CD4-positive, alpha-beta T cell treated with Interleukin-17A for 1 hour (primary cell): ENCODE results near the gene DAB1.

Experiments used
- DNase-seq: peaks from one replicate; pipeline ENCODE4 v3.0.0-alpha.2; 2020

The DAB1 gene

DNA sequence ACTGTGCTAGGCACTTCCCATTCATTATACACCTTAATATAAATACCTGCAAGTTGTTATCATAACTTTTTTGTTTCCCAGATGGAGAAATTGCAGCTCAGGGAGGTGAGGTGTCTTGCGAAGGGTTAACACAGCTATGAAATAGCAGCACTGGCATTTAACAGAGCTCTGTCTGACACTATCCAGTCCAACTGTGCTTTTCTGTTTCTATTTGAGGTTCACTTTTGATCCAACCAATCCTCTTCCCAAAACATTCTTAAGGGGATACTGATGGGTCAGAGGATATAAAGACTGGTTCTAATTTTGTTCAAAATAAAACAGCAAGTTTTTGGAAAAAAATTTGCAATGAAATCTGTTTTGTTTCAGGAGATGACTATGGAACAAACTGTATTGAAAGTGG lies 411.5 kb downstream of the DAB1 start:
- DNase-seq = no peak

DNA sequence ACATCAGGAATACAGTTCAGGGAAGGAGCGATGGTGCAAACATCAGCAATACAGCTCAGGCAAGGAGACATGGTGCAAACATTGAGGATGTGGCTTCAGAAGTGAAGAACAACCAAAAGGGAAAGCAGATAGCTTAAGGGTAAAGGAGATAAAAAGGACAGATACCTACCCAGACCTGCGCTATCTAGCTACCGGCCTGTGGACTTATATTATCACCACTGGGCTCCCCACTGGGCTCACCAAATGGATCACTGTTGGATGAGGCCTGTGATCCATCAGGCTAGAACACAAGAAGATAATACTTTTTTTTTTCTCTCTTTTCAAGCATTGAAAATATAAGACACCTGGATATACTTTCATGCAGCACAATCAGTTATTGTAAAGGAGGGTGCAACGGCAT lies 413.3 kb downstream of the DAB1 start:
- no peak for DNase-seq

DNA sequence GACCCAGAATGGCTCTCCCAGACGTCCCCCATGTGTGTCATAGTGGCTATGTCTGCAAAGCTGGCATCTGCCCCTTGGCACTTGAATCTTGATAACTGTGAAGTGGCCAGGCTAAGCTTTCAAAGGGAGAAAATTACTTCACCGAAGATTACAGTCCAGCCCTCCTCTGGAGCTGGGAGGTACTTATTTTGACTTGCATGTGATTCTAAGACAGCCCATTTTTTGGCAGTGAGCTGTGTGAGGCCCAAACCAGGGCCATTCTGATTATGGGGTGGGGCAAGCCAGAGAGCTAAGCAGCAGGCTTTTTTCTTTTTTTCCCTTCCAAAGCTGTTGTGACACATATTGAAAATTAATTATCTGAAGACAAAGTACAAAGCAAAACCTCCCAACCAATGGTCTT lies 415.9 kb downstream of the DAB1 start:
- DNase-seq = no peak

DNA sequence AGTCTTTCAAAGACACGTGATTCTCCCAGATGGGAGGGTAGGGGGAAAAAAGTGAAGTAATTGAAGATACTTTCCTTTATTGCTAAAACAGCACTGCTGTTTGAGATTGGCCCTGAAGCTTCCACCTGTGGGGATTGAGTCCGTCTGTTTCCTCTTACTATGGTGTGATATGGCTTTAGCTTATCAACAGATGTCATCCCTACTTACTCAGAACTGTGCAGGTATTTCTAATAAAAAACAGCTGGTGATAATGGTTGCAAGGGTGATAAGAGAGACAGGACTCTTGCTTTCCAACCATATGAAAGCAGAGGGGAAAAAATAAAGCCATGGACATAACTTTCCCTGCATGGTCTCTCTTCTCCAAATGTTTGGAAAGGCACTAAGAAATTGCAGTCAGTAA lies 416.4 kb downstream of the DAB1 start:
- DNase-seq = no peak

DNA sequence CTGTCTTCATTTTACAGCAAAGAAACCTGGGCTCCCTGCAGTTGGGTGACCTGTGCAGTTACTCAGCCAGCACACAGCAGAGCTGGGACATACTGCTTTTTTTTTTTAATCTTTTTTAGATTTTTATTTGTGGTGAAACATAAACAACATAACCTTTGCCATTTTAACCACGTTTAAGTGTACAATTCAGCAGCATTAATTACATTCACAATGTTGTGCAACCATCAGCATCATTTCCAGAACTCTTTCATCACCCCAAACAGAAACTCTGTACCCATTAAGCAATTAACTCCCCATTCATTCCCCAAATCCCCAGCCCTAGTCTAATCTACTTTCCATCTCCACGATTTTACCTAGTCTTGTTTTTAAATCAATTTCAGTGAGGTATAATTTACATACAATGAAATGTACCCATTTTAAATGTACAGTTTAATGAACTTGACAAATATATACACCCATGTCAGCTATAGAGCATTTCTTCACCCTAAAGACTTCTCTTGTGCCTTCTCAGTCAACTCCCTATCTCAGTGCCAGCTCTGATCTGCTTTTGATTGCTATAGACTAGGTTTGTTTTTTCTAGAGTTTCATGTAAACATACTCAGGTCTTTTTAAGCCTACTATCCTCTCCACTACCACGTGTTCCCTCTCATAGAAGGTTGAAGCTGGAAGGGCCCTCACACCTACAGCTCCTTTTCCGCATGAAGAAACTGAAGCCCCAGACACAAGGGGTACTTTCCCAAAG lies 420.3 kb downstream of the DAB1 start:
- no peak for DNase-seq

DNA sequence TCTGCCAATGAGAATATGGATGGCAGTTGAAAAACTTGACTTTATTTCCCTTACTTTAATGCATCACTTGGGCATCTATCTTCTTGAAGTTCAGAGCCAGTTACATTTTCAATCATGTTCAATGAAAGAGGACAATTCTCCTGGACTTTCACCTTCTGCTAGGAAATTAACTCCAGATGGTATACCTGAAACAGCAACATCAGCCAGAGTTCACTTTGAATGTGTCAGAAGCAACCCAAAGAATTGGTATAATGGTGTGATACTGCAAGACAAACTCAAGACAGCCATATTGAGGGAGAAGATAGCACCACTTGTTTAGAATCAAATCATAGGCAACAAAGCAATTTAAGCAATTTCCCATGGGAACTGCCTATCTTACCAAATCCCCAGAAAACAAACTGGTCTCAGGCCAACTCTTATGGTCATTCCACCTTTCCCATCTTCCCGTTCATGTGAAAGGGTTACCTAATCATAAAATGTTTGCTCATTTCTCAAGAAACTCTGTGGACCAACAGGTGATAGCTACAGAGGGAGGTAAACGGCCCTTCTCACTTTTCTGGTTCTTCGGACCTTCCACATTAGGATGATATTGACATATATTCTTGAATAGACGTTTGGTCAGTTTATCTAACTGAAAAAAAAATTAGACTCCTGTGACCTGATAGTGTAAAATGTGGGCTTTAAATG lies 428.3 kb downstream of the DAB1 start:
- no peak for DNase-seq

DNA sequence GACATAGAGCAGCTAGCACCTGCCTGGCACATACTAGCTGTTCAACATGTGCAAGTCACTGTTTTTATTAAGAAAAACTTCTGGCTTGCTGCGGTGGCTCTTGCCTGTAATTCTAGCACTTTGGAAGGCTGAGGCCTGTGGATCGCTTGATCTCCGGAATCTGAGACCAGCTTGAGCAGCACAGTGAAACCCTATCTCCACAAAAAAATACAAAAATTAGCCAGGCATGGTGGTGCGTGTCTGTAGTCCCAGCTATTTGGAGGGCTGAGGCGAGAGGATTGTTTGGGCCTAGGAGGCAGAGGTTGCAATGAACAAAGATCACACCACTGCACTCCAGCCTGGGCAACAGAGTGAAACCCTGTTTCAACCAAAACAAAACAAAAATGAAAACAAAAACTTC lies 430.4 kb downstream of the DAB1 start:
- no peak for DNase-seq

DNA sequence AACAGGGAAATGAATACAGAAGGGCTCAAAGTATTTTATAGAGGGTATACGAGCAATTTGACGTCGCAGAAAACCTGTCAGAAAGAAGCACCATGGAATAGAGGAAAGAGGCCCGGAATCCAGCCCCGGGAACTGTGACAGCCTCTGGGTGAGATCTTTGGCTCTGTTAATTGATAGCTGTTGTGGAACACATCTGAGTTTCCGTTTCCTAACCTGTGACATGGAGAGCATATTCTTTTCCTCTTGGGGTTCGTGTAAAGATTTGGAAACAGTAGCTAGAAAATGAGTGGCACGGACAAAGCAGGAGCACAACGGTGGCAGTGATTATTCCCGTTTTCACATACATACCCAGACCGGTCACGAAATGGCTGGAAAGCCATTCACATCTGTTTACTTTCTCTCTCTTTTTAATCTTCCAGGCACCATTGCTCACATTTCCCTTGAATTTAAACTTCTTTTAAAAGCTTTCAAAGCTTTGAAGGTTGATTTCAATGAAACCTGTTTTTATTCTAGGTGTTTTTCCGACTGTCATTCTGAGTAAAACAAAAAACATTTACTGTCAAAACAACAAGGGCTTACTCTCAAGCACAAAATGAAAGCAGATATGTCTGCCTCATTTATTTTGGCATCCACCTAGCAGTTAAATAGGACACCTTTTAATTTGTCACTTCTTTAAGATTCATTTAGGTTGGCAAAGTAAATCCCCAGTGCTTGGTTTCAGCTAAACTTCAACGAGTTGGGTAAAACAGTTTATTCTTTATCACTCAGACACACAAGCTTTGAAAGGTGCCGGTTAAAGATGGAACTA lies 431.3 kb downstream of the DAB1 start:
- DNase-seq = no peak

DNA sequence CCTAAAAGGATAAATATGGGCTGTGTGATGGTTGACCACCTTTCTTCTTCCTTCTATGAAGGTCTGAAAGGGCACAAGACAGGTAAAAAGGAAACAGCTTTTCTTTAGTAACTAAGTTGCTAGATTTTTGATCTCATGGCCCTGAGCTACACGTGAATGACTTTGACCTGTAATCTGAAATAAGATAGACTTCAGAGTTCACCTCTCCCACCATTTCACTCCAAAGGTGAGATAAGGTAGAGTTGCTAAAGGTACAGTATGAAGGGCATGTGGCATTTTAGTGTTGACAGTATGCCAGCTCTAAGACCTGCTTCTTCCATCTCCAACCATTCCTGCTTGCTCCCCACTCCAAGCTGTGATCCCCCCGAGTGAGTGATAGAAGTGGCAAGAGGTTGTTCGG lies 432.3 kb downstream of the DAB1 start:
- no peak for DNase-seq

DNA sequence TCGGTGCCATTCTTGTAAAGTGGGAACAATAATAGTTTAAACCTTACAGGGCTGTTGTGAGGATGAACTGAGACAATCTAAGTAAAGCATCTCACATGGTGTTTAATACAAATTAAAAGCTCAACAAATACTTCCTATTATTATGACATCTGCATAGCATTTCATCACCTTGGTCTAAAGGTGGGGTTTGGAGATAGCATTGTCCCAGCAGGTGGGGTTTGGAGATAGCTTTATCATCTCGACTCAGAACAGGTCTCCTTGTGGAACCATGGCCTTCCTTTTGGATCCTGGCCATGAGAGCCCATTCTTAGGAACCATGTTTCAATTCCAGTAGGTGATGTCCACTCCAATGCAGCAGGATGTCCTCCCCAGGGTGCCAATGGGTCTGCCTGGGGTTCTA lies 437.5 kb downstream of the DAB1 start:
- no peak for DNase-seq

DNA sequence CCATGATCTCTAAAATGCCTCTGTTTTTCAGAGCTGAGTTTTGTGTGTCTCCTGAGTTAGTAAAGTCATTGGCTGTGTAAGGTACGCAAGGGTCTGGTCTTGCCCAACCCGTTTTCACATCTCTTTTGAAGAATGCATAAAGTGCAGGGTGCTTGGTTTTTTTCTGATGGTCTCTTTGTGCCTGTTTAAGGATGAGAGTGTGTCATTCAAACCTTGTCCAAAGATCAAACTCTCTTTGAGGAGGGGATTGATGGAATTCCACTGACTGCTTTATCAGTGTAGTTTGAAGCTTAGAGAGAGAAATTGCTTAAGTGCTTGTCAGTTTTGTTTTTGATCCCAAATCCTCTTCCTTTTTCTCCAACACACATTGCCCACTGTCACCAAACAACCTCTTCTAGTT lies 438.0 kb downstream of the DAB1 start:
- no peak for DNase-seq

DNA sequence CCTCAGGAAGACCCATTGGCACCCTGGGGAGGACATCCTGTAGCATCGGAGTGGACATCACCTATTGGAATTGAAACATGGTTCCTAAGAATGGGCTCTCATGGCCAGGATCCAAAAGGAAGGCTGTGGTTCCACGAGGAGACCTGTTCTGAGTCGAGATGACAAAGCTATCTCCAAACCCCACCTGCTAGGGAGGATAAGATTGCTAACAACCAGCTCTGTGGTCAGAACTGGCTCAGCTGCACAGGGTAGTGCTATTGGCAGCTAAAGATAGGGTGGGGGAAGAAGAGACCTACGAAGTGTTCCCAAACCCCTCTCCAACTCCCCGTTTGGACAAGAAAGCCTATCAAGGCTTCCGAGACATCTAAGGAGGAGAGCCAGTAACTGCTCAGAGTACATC lies 440.4 kb downstream of the DAB1 start:
- DNase-seq = no peak

DNA sequence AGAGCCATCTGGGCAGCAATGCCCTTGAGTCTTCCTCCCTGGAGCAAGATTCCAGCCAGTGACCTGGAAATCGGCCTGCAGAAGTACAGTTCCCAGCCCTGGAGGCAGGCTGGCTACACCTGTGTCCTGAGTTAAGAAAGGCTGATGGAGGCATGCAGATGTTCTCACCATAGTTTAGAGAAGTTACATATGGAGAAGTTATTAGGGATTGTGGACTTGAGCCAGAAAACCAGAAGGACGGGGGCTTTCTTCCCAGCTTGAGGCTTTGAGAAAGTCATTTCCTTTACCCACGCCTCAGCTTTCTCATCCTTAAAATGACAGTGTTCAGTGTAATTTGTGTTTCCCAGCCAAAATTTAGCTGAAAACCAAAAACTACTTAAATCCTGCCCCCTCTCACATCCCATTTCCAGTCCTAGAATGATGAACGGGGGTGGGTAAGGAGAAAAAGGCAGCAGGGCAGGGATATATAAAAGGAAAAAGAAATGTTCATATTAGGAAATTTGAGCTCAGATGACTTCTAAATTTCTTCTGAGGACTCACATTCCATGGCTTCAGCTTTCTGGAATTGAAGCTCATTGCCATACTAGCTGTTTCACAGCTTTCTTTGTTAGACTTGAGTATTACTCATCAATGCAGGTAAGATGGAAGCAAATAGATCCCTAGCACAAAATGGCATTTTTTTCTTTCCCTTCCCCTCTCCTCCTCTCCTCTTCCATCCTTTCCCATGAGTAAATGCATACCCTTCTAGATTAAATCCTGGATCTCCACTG lies 443.7 kb downstream of the DAB1 start:
- no peak for DNase-seq

DNA sequence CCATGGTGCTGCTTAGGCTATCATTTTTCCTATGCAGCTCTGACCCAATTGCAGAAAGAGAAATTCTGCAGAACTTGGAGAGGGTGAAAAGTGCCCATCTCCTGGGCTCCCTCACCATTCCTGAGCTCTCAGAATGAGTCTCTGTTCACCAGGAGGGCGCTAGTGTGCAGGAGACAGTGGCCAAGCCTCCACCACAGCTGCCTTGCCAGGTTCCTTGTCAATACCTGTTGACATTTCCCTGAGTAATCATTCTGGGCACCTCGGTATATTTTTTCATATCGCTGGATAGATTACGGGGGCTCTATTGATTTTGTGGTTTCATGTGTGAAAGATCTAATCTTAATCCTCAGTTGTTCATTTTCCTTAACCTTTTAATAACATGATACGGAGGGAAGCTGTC lies 445.0 kb downstream of the DAB1 start:
- no peak for DNase-seq

DNA sequence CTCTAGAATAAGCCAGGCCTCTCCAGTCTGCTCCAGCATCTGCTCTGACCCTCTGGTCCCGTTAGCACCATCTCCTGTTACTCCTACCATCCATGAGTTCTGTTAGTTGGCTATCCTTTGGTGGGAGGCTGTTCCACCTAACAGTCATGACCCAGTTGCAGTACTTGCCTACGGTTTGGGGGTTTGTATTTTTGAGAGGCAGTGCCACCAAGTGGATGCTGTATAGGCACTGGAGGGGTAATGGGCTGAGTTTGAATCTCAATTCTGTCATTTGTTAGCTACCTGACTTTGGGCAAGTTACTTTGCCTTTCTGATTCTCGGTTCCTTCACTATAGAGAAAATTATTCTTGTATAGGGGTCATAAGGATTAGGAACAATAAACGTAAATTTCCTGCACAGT lies 445.9 kb downstream of the DAB1 start:
- DNase-seq = no peak

DNA sequence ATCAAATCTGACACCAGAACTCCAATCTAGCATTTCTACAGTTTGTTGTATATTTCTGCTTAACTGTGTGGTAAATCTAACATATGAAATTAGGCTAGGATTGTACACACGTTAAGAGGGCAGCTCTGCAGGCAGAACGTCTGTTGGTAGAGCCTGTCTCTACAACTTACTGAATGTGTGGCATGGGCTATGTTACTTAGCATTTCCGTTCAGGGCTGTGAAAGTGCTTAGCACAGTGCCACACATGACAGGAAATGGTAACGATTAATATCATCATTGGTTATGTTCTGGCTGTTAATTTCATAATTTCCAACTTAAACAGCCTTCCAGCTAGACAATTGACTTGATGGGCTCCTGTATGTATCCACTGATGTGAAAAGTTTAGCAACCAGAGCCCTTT lies 448.4 kb downstream of the DAB1 start:
- no peak for DNase-seq

DNA sequence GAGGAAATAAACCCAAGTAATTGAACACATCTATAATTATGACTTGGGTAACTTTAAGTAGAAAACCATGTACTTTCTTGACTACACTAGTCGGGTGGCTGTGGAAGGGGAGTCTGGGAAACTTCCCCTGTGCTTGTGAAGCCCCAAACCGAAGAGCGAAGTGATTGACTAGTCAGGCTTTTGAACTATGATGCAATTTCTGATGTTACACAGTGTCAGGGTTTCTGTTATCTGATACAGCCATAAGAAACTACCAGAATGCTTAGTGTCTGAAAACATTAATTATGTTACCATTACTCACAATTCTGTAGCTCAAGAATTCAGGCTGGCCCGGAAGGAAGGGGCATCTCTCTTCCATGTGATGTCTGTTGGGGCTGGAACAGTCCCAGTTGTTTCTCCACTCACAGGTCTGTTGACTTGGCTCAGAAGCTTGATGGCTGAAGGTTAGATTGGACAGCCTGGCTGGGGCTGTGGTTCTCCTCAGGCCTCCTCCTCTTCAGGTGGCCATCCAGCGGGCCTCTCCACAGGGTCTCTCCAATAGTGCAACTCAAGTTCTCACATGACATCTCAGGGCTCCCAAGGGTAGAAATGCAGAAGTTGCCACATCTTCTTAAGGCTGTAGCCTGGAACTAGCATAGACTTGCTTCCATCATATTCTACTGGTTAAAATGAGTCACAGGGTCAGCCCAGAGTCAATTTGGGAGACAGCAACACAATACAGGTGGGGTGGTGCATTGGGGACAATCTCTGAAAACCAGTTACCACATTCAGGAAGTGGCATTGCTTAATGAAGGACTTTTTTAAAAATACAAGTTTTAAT lies 449.7 kb downstream of the DAB1 start:
- no peak for DNase-seq

DNA sequence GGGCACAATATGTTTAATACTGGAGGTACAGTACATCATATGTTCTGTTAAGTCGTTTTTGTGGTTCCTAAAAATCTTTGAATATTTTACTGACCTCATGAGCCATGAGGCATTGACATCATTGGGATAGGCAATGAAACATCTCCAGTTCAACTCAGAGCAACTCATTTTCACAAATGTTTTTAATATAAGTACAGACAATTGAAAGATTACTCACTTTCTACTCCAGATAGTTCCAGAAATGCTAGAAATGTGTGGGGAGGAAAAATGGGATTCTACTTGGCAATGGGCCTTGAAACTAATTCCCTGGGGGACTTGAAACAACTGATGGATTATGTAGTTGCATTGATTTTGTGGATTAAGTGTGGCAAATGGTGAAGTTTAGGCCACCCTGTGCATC lies 450.9 kb downstream of the DAB1 start:
- DNase-seq = no peak

DNA sequence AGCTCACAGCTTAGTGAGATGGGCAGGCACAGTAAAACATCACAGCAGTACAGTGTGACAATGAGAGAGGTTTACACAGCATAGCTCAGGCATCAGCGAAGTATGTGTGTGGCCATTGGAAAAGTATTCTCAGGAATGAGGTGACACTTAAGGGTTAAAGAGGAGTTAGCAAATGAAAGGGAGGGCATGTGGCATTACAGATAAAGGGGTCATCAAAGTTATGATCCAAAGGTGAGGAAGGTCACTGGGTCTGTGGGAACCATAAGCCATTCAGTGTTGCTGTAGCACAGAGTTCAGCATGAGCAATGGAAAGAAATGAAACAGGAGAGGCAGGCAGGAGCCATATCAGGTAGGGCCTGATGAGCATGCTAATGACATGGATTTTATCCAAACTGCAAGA lies 453.6 kb downstream of the DAB1 start:
- no peak for DNase-seq

DNA sequence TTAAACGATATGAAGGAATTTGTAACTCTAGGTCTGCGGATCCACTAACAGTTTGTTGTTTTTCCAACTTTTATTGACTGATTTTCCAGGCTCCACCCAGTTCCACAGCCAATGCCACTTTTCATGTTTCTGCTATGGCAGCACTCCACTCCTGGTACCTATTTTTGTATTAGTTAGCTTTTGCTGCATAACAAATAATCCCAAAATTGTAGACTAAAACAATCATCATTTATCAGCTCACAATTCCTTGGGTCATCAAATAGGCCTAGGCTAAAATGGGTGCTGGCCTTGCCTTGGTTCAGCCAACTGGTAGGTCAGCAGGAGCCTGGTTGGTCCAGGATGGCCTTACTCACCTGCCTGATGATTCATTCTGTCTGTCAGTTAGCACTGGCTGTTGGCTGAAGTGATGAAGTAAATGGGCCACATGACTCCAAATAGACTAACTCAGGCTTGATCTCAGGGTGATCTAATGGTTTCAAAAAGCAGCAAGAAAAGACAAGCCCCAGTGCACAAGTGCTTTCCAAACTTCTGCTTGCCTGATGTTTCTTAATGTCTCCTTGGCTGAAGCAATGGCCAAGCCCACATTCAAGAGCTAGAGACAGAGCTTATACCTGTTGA lies 454.9 kb downstream of the DAB1 start:
- DNase-seq = no peak

DNA sequence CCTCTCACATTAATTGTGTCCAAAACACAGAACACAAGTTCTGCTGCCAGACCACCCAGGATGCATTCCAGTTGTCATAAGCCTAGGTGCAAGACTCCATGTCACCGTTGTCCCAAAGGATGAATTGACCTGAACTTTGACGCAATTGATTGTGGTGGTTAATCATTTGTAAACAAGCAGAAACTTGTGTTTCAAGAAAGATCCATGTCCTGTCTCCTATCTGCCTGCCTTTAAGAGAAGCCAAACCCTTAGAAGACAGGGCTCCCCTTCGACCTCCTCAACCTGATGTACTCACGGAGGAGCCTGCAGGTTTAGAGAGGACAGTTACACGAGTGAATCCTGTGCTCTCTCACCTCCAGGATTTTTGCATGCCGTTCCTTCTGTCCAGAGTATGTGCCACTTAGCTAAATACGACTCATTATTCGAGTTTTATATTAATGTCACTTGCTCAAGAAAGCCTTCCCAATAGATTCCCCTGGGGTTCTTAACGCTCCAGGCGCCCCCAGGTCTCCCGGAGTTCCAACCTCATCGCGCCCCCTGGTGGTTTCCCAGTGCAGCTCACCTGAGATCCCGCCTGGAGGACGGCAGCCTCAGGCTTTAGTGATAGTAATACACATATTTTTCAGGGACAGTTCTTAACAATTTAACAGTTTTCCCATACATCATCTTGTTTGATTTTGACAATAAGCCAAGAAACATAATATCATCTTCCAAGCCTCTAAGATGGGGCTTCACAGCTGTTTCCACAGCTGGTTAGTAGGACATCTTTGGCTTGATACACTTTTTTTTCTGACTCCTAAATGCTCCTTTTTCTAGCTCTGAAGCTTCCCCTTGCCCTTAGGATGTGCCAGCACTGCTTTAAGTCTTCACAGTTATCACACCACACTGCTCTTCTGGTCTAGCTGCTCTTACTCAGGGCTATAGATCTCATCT lies 455.7 kb downstream of the DAB1 start:
- no peak for DNase-seq
